NCI-H774 (cell line): ENCODE data around the gene GIMAP2.
"Not testable (repeated sequence)": the region's sequence is repeated elsewhere in the genome, so short reads cannot be mapped to it uniquely, and the experiment has no call there.

Experiments used
- DNase-seq: peaks from one replicate; lab custom pipeline; 2025; lab: John Stamatoyannopoulos, UW

GIMAP2 gene

DNA sequence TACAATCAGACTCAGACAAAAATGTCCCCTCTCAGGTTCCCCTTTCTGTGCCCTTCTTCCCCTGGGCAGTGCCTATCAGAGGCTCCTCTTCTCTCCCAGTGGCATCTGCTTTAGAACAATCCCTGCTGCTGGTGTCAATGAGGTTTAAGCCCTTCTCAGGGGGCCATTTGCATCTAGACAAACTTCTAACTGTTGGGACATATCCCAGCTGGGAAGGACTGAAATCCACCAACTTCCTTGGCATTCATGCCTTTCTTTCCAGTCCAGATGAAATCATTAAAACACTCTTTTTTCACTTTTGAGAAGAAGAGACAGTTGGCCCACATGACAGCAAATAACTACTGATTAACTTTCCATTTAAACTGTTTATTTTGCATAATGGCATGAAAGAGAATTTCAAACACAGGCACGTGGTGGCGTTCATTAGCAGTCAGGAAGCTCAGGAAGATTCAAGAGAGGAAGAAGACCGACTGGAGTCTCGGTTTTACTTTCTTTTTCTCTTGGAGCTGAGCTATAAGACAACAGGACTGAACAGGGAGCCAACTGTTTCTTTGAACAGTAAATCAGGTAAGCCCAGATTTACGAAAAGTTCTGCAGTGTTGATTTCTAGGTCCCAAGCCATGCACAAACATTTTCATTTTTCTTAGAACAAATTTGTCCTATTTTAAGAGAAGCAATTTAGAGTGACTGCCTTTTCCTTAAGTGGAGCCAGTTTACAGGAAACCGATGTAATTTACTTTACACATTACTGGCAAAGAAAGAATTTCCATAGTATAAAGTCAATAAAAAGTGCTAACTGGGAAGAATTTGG lies at the start of gene GIMAP2:
Gene GIMAP2 (plus strand): TSS at position 488 of the 811 bp plus-strand sequence. CDS start 1,354 bp downstream, outside the sequence.
- DNase-seq: no peak

DNA sequence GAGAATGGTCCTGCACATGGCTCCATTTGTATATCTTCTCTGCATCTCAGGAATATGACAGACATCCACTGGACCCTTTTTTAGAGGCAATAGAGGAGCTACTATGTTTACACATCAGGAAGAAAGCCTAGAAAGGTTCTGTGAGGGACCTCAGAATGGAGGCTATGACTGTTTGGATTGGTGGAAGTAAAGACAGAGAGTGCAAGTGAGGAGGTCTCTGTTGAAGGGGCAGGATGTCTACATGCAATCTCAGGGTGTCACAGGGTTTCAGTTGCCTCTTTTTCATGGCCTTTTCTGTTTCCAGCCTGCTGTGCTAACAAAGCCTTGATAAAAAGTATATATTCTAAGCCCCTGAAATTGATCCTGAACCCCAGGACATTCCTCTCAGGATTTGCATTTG lies 43.7 kb upstream of the GIMAP2 start:
- no peak for DNase-seq

DNA sequence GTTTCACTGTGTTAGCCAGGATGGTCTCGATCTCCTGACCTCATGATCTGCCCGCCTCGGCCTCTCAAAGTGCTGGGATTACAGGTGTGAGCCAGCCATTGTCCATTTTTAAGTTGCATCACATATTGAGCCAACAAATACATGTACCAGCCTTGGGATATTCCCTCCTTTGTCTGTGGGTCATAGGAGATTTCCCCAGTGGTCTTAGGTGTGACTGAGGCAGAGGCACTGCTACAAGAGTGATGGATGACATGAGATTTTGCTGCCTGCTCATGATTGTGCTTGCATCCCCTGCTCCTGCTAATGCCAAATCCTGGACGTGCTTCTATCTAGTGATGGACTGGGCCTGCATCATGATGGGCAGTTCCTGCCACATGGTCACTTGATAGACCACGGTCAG lies 42.6 kb upstream of the GIMAP2 start:
- no peak for DNase-seq

DNA sequence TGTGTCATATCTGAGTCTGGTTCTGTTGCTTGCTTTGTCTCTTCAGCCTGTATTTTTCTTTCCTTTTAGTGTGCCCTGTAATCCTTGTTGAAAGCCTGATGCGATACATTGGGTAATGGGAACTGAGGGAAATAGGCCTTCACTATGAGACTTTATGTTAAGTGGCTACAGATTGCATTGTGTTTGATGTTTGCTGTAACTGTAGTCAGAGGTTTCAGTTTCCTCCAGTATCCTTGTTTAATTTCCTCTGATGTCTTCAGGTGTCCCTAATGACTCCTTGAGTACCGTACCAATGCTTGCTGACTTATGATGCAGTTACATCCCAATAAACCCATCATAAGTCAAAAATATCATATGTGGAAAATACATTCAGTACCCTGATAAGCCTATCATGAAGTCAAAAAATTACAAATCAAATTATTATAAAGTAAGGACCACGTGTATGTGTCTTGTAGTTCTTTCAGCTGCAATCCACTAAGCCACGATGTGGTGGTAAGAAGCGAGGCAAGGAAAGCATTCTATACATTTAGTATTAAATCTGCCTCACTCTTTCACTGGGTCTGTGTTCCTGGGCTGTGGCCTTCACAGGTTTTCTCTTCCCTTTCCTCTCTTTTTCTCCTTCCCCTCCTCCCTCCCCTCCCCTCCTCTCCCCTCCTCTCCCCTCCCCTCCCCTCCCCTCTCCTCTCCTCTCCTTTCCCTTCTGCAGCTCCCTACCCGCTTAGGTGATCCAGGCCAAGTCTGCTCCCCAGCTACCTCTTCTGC lies 40.1 kb upstream of the GIMAP2 start:
- DNase-seq: no peak

DNA sequence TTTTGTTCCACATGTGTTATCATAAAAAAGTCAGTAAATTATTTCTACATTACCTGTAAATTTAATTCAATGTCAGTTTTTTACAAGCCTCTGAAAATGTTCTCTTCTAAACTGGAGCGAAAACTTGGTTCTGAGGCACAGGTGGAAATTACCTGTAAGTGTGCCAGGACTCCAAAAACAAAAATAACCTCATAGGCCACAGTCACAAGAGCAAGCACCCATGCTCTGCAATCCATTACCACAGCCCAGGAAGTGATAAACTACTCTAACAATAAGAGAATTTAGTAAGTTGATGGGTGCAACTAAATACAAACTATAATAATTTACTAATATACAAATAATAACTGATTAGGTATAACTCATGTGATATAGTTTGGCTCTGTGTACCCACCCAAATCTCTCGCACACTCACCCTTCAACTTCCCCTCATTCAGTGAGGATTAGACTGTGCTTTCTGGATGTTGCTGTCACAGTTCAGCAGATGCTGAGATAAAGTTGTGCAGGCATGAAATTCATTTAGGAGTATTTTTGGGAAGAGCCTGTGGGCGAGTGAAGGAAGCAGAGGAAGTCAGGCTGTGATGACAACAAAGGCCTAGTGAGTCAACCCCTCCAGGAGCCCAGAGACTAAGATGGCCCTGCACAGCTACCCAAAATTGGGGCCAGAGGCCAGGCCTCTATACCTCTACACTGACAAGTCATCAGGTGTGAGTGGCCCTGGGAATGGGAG lies 37.0 kb upstream of the GIMAP2 start:
- DNase-seq: no peak

GRCh38 chr7:150649080-150649385 lies 36.5 kb upstream of the GIMAP2 start:
- DNase-seq: no peak

GRCh38 chr7:150654692-150655091 lies 30.8 kb upstream of the GIMAP2 start:
- no peak for DNase-seq

DNA sequence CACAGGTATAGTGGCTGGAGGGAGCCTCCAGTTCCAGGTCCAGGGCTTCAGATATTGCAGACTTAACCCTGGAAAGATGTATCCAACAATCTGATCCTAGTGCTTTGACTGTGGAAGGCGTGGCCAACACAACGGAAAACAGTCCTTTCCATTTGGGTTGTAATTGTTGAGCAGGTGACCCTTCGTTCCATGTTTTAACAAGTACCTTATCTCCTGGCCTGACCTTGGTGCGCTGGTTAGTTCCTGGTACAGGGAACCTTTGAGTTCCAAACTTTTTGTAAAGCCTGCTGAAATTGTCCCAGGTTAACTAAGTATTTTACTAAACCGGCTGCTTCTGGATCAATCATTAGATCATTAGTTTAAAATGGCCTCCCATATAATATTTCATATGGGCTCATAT lies 29.5 kb upstream of the GIMAP2 start:
- no peak for DNase-seq

DNA sequence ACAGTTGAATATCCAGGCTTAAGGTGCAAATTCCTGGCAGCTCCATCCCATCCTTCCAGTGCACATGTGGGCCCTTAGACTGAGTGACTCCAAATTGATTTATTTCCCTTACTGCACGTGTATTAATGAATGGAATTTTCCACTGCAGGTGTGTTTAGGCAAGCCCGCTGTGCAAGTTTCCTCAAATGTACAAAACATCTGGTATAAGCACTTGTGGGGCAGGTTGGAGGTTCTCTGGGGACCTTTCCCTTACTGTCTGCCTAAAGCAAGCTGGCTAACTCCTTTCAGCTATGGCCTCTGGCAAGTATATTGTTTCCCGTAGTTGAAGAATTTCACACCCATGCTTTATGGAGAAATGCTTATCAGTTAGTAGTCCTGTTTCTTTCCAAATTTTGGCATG lies 28.0 kb upstream of the GIMAP2 start:
- DNase-seq: no peak

GRCh38 chr7:150660939-150661613 lies 24.4 kb upstream of the GIMAP2 start:
- no peak for DNase-seq

DNA sequence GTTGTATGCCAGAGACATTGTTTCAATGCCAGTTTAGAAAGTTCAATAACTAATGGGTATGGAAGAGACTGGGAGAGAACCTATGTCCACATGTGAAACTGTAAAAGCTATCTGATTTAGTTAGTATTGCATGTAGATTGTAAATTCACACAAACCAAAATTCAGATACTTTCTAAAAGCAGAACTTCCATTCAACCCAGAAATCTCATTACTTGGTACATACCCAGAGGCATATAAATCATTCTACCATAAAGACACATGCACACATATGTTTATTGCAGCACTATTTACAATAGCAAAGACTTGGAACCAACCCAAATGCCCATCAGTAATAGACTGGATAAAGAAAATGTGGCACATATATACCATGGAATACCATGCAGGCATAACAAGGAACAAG lies 22.7 kb upstream of the GIMAP2 start:
- DNase-seq: not testable (repeated sequence)

- DNase-seq: no peak
Observed at GRCh38 chr7:150663802-150664494, 21.6 kb upstream of the GIMAP2 start.

DNA sequence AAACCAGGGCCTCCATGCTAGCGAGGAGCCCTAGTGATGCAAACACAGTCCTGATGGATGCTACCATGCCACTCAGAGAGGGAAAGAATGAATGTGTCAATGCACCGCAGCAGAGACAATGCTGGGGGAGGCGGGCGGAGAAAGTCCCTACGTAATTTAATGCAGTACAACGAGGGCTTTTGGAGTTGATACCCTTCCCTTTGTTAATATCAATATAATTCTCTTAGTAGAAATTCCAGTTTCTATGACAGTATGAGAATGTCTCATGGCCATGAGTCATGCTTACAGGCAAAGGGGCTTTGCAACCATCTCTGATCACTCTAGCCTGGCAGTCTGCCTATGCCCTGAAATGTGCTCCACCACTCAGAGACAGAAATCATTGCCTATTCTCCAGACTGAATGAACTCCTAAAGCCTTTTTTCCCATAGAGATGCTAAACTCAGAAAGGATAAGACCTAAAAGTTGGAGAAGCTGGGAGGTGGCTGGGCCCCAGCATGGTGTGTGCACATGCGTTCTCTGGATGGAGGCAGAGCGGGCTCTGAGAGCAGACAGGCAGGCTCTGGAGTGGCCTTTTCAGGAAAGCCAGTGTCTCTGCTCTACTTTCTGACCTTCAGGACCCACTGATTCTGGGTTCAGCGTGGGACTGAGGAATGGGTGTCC lies 20.3 kb upstream of the GIMAP2 start:
- DNase-seq: no peak

DNA sequence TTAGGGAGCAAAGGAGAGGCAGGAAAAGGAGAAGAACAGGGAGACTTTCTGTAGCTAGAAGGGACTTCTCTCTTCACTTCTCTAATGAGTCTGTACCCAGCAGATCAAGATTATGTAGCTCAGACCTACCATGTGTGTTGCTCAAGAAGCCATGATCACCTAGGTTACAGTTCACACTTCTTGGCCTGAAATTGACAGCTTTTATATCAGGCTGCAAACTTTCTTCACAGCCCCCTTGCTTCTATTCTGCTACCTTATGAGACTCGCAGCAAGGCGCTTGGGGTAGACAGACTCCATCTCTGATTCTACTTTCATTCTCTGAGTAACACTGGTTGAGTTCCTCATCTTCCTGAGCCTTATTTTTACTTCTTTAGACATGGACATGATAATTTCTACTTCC lies 19.6 kb upstream of the GIMAP2 start:
- no peak for DNase-seq

DNA sequence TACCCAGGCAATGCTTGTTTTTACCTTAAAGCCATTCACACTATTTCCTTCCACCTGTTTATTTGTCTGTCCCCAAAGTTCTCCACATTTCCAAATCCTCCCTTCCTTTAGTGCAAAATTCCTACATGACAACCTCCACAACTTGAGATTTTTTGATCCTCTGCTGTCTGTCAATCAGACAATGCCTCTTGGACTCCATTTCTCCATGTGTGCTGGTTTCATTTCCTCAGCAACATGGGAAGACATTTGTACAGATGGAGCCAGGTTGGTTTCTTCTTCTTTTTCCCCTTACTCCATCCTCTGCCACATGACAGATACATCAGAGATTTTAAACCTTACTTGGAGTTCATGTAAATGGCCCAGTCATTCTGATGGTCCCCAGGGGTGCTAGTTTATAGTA lies 19.1 kb upstream of the GIMAP2 start:
- no peak for DNase-seq

- DNase-seq: no peak
Observed at GRCh38 chr7:150668472-150668911, 17.0 kb upstream of the GIMAP2 start.

- no peak for DNase-seq
Observed at GRCh38 chr7:150668977-150669376, 16.5 kb upstream of the GIMAP2 start.

DNA sequence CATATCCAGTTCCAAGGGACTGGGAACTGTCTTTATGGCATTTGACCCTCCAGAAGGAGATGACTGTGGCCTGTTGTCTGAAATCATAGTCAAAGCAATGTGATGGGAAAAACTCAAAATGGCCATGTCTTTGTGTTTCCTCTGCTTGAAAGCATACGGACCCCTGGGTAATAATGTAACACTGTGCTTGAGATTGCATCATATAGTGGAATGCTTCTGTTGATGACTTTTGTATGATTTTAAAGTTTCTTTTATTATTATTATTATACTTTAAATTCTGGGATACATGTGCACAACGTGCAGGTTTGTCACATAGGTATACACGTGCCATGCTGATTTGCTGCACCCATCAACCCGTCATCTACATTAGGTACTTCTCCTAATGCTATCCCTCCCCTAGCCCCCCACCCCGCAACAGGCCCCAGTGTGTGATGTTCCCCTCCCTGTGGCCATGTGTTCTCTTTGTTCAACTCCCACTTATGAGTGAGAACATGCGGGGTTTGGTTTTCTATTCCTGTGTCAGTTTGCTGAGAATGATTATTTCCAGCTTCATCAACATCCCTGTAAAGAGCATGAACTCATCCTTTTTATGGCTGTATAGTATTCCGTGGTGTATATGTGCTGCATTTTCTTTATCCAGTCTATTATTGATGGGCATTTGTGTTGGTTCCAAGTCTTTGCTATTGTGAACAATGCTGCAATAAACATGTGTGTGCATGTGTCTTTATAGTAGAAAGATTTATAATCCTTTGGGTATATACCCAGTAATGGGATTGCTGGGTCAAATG lies 13.5 kb upstream of the GIMAP2 start:
- not testable (repeated sequence) for DNase-seq

- DNase-seq: no peak
Observed at GRCh38 chr7:150675714-150676113, 9.8 kb upstream of the GIMAP2 start.

GRCh38 chr7:150676276-150676675 lies 9.2 kb upstream of the GIMAP2 start:
- DNase-seq: not testable (repeated sequence)
